Natural killer cell treated with Interleukin-12 subunit alpha and Interleukin-12 subunit beta and Interleukin-15 and Interleukin-18, amount 100 ng/mL, for 72 hours (primary cell): Measurements from ENCODE around the gene LDHAL6B. TPM values are rescaled to one million over a fixed set of nuclear protein-coding genes. Genes with fewer than 3 reads are reported as not detected.

Source experiments
- ATAC-seq, 2 donors: fragments of 150-1000 bp; cut with Tn5 transposase in 1 of 2; sonication (Bioruptor Pico), chemical (Tn5 transposase) in 1 of 2; 2 replicates each; pipeline ENCODE4 v1.10.0; 2021
- DNase-seq: peaks from one replicate; pipeline ENCODE4 v3.0.0; 2022; ENCODE audit warnings: low spot score
- H3K27ac Mint-ChIP-seq, 2 donors: 1 replicate in 1 of 2; 2 replicates in 1 of 2; pipeline ENCODE4 v1.8.0; 2022; ENCODE audit warnings: mixed read lengths in 2 of 2, mild to moderate bottlenecking in 1 of 2, moderate library complexity in 1 of 2
- H3K27me3 Mint-ChIP-seq, 2 donors: 1 replicate in 1 of 2; 2 replicates in 1 of 2; pipeline ENCODE4 v1.8.0; 2022; ENCODE audit warnings: mixed read lengths in 2 of 2
- H3K36me3 Mint-ChIP-seq: one replicate; pipeline ENCODE4 v1.8.0; 2022; ENCODE audit warnings: mixed read lengths
- H3K4me1 Mint-ChIP-seq, 2 donors: 1 replicate in 1 of 2; 2 replicates in 1 of 2; pipeline ENCODE4 v1.8.0; 2022; ENCODE audit warnings: low read depth in 2 of 2, mixed read lengths in 2 of 2, mild to moderate bottlenecking in 1 of 2
- H3K4me3 Mint-ChIP-seq: one replicate; pipeline ENCODE4 v1.8.0; 2022; ENCODE audit warnings: mixed read lengths
- H3K9me3 Mint-ChIP-seq: 2 replicates; pipeline ENCODE4 v1.8.0; 2022; ENCODE audit warnings: mixed read lengths
- total RNA-seq, 2 donors: library from RNA; stranded (reverse); gene quantifications; one replicate each; pipeline ENCODE4 v1.2.3, GENCODE V29; 2022

LDHAL6B gene
- total RNA-seq, 2 donors from 2014 or later, result not detected

DNA sequence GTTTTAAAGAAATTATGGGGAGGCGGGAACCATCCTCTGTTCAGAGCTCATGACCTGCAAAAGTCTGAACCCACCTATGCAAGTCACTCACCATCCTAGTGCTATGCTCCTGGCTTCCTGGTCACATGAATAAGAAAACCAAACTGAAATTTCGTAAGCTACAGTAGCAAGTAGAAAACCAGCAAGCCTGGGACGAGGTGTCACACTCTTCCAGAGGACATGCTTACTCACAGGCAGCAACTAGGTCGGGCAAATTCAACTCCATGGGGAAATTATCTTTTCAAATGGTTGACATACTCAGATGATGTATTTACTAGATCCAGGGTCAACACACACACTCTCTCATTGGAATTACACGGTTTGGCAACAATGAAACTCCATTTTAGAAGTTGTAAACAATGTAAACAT lies 31.3 kb downstream of the LDHAL6B start:
- Mint-ChIP-seq H3K27me3 (no peaks in the 10 kb centered on the region), H3K27ac (no peak overlapping the region)
- no peak for ATAC-seq

DNA sequence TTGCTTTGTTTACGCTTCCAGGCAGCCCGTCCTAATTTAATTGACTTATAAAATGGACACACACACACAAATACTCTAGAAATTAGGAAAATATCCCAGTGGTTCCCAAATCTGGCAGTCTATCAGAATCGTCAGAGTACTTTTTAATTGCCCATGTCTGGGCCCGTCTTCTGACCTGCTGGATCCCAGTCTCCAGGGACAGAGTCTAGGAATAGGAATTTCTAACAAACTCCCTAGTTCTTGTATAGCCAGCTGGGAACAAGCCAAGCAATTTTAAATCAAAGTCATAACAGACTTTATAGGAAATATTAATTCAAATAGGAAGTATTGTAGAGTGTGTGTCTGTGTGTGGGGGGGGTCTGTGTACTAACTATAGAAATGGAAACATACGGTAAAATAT lies 33.4 kb downstream of the LDHAL6B start:
- no peaks in the 10 kb centered on the region for H3K9me3 Mint-ChIP-seq
- no peaks in the 10 kb centered on the region for H3K27me3 Mint-ChIP-seq
- H3K36me3 Mint-ChIP-seq, result no peaks in the 10 kb centered on the region

More for the DNA sequence above, 31.3 kb downstream of the LDHAL6B start:
- H3K4me1 Mint-ChIP-seq, result peaks cover 0 to 6% of the 10 kb centered on the region in 2 donors
- DNase-seq, result no peak
- H3K36me3 Mint-ChIP-seq, result no peaks in the 10 kb centered on the region
- H3K9me3 Mint-ChIP-seq, result no peaks in the 10 kb centered on the region
- H3K4me3 Mint-ChIP-seq, result no peak overlapping the region

DNA sequence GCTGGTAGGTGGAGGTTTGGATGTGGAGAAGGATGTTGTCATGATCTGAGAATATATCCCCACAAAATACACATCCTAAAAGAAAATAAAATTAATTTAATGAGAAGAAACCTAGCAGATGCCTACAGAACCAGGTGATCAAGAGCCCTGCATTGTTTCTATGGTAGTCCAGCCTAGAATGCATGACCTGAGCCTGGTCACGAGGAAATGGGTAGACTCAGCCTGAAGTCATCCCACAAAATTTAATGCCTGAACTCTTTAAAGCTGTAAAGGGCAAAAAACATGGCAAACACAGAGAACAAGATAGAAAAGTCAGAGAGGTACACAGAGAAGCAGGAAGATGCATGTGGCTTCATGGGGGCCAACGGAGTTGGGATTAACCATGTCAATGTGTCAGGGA lies 36.0 kb downstream of the LDHAL6B start:
- no peak overlapping the region for H3K4me3 Mint-ChIP-seq
- H3K9me3 Mint-ChIP-seq, result no peaks in the 10 kb centered on the region
- peaks cover 3 to 5% of the 10 kb centered on the region in 2 donors for H3K4me1 Mint-ChIP-seq
- peak overlapping the region in 1 of 2 donors; percentile 35 for H3K27ac Mint-ChIP-seq
- H3K36me3 Mint-ChIP-seq, result no peaks in the 10 kb centered on the region
- H3K27me3 Mint-ChIP-seq, result no peaks in the 10 kb centered on the region
- DNase-seq, result no peak
- no peak for ATAC-seq

More for the DNA sequence above, 33.4 kb downstream of the LDHAL6B start:
- ATAC-seq (no peak), DNase-seq (no peak)
- Mint-ChIP-seq H3K4me1 (peaks cover 0 to 6% of the 10 kb centered on the region in 2 donors), H3K4me3 (no peak overlapping the region), H3K27ac (no peak overlapping the region)

DNA sequence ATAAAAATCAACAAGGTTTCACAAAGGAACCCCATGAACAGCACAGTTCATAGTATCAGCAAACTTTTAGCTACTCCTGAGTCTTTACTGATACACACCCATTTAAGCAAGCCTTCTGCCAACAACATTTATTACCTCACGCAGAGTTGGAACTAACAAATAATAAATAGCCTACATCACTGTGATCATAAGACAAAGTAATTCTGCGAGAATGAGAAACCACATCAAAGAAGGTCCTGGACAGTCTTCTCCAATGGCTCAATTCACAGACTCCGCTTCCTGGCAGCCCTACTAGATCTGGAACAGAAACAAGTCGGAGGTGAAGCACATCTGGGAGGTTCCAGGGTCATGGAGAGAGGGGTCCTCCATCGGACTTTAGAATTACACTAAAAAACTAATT lies 37.0 kb downstream of the LDHAL6B start:
- H3K4me3 Mint-ChIP-seq, result no peak overlapping the region
- H3K9me3 Mint-ChIP-seq, result no peaks in the 10 kb centered on the region
- H3K27me3 Mint-ChIP-seq, result no peaks in the 10 kb centered on the region
- ATAC-seq, result no peak
- H3K27ac Mint-ChIP-seq, result no peak overlapping the region
- no peaks in the 10 kb centered on the region for H3K36me3 Mint-ChIP-seq
- DNase-seq, result no peak
- H3K4me1 Mint-ChIP-seq, result peaks cover 3 to 9% of the 10 kb centered on the region in 2 donors

DNA sequence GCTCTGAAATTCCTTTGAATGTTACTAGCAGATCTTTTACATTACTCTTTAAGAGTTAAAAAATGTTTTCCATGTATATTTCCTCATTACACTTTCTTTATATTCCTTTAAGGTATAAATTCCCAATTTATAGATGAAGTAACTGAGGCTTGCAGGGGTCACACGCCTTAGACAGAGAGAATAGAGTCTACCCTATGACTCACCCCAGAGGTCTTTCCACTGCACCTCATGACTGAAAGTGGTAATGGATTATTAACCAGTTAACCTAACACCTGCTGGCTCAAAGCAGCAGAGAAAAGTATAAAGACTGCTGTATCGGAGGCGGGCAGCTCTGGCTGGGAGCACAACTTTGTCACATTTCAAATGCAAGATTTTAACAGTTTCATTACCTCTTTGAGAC lies 37.7 kb downstream of the LDHAL6B start:
- DNase-seq, result no peak
- H3K36me3 Mint-ChIP-seq, result no peaks in the 10 kb centered on the region

DNA sequence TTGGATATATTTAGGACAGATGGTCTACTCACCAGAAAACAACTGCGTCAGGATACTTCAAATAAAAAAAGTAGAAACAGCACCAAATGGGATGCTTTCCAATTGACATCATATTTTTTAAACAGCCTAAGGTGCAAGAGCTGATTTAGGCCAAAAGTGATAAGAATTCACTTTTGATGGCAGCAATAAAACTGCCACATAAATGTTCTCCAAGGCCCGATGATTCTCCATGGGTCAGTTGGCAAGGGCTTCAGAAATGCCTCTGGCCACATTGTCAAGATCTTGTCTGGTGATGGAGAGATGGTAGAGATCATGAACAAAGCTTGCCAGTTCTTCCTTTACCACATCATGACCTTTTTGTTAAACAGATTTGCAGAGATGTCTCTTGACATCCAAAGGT lies 38.9 kb downstream of the LDHAL6B start:
- Mint-ChIP-seq H3K9me3 (no peaks in the 10 kb centered on the region), H3K4me1 (peaks cover 3 to 11% of the 10 kb centered on the region in 2 donors), H3K27ac (no peak overlapping the region), H3K27me3 (no peaks in the 10 kb centered on the region), H3K4me3 (no peak overlapping the region), H3K36me3 (no peaks in the 10 kb centered on the region)
- ATAC-seq, result no peak
- no peak for DNase-seq

More for the DNA sequence above, 37.7 kb downstream of the LDHAL6B start:
- Mint-ChIP-seq H3K9me3 (no peaks in the 10 kb centered on the region), H3K27ac (no peak overlapping the region), H3K4me3 (no peak overlapping the region), H3K4me1 (peaks cover 3 to 11% of the 10 kb centered on the region in 2 donors), H3K27me3 (no peaks in the 10 kb centered on the region)
- ATAC-seq, result no peak

DNA sequence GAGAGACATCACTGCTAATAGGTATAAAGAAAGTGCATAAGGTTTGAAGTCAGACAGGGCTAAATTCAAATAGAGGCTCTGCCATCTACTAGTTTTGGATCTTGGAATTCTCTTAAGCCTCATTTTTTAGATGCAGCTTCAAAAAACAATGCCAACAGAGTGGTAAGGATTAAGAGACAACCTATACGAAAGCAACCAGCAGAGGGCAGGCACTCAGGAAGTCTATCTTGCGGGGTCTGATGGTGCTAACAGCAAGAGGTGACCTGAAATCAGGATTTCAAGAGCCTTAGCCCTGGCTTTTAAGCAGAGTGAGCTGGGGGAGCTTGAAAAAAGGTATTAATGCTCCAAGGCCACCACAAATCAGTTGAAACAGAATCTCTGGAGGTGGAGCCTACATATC lies 40.7 kb downstream of the LDHAL6B start:
- ATAC-seq (peak; percentile 63 to 67), DNase-seq (no peak)
- Mint-ChIP-seq H3K4me1 (peaks cover 3 to 14% of the 10 kb centered on the region in 2 donors), H3K27me3 (no peaks in the 10 kb centered on the region), H3K27ac (peak overlapping the region in 1 of 2 donors; percentile 70), H3K4me3 (no peak overlapping the region), H3K9me3 (no peaks in the 10 kb centered on the region), H3K36me3 (no peaks in the 10 kb centered on the region)

DNA sequence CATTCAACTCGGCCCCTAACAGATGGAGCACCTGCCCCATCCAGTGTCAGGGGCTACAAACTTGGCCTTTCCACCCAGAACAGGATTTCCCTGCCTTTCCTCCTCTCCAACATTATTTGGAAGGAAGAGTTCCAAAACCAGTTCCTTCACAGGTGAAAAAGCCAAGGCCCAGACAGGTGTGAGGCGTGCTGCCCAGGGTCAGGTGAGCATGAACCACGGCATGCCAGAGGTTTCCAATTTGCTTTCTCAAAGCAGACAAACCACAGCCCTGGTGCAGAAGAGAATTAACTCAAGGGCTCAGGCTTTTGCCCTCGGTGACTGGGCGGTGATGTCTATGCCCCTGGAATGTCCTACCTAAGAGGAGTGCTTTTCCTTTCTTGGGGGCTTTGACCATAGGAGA lies 43.2 kb downstream of the LDHAL6B start:
- Mint-ChIP-seq H3K9me3 (no peaks in the 10 kb centered on the region), H3K4me3 (no peak overlapping the region), H3K27me3 (no peaks in the 10 kb centered on the region), H3K36me3 (no peaks in the 10 kb centered on the region), H3K27ac (no peak overlapping the region), H3K4me1 (peaks cover 3 to 14% of the 10 kb centered on the region in 2 donors)
- ATAC-seq (no peak), DNase-seq (no peak)

DNA sequence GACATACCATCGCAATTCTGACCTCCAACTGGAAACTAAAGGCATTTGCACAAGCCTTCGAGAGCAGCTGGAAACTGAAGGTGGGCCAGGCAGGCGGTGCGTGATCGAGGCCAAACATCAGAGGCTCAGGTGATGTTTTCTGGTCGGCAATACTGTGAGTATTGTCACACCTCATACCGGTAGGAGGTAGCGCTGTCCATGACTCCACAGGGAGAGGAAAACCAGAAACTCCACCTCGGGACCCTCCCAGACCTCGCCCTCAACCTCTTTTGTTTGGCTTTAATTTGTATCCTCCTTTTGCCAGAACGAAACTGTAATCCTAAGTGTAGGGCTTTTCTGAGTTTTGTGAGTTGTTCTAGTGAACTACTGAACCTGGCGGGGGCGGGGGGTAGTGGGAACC lies 43.6 kb downstream of the LDHAL6B start:
- ATAC-seq (no peak), DNase-seq (no peak)
- H3K27ac Mint-ChIP-seq, result no peak overlapping the region
- H3K27me3 Mint-ChIP-seq, result no peaks in the 10 kb centered on the region
- no peaks in the 10 kb centered on the region for H3K9me3 Mint-ChIP-seq
- H3K36me3 Mint-ChIP-seq, result no peaks in the 10 kb centered on the region
- no peak overlapping the region for H3K4me3 Mint-ChIP-seq
- H3K4me1 Mint-ChIP-seq, result peaks cover 3 to 14% of the 10 kb centered on the region in 2 donors

DNA sequence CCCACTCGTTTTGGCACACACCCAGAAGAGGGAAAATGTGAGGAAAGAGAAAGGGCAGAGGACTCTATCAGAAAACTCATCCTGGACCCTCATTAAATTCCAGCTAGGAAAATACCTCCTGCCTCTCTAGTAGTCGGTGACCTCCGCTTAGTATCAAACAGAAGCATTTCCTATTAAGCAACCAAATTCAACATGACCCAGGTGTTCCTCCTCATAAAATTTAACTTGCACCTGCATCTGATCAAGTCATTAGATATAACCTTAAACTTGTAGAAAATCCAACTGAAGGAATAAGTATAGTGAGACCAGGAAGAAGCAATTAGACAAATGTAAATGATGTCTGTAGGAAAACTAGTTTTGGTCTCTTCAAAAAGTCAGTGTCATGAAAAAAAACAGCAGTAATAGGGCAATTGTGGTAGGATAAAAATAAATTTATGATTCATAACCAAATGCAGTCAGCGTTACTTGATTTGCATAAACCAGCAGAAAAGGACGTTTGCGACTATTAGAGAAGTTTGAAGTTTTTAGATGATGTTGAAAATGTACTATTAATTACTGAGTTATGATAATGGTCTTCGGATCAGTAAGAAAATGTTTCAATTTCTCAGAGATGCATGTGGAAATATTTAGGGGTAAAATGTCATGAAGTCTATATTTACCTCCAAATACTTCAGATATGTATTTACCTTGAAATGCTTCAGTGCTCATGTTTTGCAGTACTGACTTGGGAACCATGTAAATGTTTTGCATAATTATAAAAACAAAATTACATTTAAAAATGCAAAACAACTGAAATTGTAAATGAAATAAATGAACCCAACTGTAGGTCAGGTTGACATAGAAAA lies 44.6 kb downstream of the LDHAL6B start:
- Mint-ChIP-seq H3K36me3 (no peaks in the 10 kb centered on the region), H3K4me1 (peaks cover 10 to 24% of the 10 kb centered on the region in 2 donors), H3K27me3 (no peaks in the 10 kb centered on the region), H3K4me3 (no peak overlapping the region), H3K9me3 (no peaks in the 10 kb centered on the region), H3K27ac (no peak overlapping the region)
- ATAC-seq (no peak), DNase-seq (no peak)

DNA sequence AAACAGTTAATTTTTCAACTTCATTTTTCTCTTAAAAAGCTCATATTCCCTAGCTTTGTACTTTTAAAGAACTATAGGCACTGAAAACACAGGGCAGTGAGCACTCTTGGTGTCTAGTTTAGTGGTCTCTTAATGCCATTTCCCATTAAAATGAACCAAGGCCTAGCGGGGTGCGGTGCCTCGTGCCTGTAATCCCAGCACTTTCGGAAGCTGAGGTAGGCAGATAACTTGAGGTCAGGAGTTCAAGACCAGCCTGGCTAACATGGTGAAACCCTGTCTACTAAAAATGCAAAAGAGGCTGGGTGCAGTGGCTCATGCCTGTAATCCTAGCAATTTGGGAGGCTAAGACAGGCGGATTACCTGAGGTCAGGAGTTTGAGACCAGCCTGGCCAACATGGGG lies 45.5 kb downstream of the LDHAL6B start:
- no peak overlapping the region for H3K4me3 Mint-ChIP-seq
- DNase-seq (no peak), ATAC-seq (no peak)
- H3K27ac Mint-ChIP-seq, result no peak overlapping the region
- H3K4me1 Mint-ChIP-seq, result peaks cover 18 to 24% of the 10 kb centered on the region in 2 donors
- H3K27me3 Mint-ChIP-seq, result no peaks in the 10 kb centered on the region
- H3K9me3 Mint-ChIP-seq, result no peaks in the 10 kb centered on the region
- H3K36me3 Mint-ChIP-seq, result no peaks in the 10 kb centered on the region

DNA sequence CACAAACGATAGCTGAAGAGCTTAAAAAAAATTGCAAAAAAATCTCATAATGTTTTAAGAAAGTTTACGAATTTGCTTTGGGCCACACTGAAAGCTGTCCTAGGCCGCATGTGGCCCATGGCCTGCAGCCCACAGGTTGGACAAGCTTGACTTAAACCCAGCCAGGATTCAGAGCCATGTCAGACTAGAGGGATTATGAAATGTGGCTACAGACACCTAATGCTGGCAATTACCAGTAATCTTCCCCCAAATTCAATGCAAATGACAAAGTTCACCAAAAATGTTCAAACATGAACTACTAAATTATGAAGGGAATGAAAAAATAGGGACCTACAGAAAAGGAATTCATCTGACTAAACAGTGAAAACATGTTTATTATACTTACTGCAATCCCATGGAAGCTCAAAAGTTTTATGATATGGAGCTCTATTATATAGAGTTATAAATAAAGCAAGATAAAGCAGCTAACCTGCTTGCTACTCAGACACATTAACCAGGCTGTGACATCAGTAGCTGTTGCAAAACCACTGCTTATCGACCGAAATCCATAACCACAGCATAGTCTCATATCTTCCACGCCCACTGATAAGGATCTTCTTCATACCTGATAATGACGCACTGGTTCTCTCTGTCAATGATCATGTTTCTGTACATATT lies 49.2 kb downstream of the LDHAL6B start:
- Mint-ChIP-seq H3K27ac (peak overlapping the region in 1 of 2 donors; percentile 33), H3K4me1 (peaks cover 13 to 16% of the 10 kb centered on the region in 2 donors), H3K4me3 (no peak overlapping the region), H3K9me3 (no peaks in the 10 kb centered on the region), H3K36me3 (no peaks in the 10 kb centered on the region), H3K27me3 (no peaks in the 10 kb centered on the region)
- ATAC-seq, result peak in 1 of 2 donors; percentile 53
- no peak for DNase-seq

DNA sequence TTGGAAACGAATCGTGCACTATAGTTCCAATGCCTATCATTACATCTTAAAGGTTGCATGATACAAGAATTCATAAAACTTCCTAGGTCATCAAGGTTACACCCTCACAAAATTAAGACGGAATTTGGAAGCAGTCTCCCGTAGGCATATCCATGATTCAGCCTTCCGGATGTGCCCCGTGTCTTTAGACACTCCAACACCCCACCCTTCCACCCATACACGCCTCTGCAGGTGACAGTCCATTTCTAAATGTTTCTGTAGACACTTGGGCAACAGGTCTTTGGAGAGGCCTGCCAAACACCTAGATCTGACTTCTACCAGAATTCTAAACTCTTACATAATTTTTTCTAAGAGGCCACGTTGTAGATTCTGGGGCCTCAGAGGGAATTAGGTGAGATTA lies 49.8 kb downstream of the LDHAL6B start:
- no peaks in the 10 kb centered on the region for H3K27me3 Mint-ChIP-seq
- H3K4me3 Mint-ChIP-seq, result no peak overlapping the region
- no peaks in the 10 kb centered on the region for H3K9me3 Mint-ChIP-seq
- H3K27ac Mint-ChIP-seq, result no peak overlapping the region
- no peak for DNase-seq
- ATAC-seq, result no peak
- peaks cover 10 to 16% of the 10 kb centered on the region in 2 donors for H3K4me1 Mint-ChIP-seq
- H3K36me3 Mint-ChIP-seq, result no peaks in the 10 kb centered on the region

DNA sequence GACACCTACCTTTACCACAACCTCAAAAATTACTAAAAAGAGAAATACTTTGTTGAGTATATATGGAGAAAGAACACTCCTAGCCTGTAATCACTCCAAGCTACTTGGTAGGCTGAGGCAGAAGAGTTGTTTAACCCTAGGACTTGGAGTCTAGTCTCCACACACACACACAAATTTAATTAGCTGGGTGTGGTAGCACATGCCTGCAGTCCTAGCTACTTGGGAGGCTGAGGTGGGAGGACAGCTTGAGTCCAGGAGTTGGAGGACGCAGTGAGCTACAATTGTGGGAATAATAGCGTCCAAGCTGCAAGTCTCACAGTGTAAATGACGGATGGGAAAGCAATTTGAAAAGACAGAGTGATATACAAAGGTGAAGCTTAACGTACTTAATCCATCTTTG lies 50.5 kb downstream of the LDHAL6B start:
- Mint-ChIP-seq H3K4me3 (no peak overlapping the region), H3K36me3 (no peaks in the 10 kb centered on the region), H3K4me1 (peaks cover 10 to 16% of the 10 kb centered on the region in 2 donors), H3K27ac (no peak overlapping the region), H3K9me3 (no peaks in the 10 kb centered on the region), H3K27me3 (no peaks in the 10 kb centered on the region)
- no peak for ATAC-seq
- DNase-seq, result no peak
